OCI-LY3 (cell line): ENCODE data around the gene MRPL4.

ENCODE experiments used
- EZH2phosphoT487 ChIP-seq: fragments of 200-600 bp; shearing (Covaris generic); IDR thresholded peaks from 2 replicates; pipeline ENCODE4 v1.6.1; 2018; ENCODE audit warnings: antibody characterized with exemption, mixed run types, low read depth
- TF ChIP-seq, protein P1 (sequence below): fragments of 200-600, 300-600 bp; sonication (generic); IDR thresholded peaks from 2 replicates; pipeline ENCODE4 v1.5.1; 2014; ENCODE audit warnings: antibody characterized with exemption, low read length, low read depth

GRCh38 chr19:10259162-10259905, 7.3 kb downstream of the MRPL4 start:
- TF ChIP-seq, protein P1, sequence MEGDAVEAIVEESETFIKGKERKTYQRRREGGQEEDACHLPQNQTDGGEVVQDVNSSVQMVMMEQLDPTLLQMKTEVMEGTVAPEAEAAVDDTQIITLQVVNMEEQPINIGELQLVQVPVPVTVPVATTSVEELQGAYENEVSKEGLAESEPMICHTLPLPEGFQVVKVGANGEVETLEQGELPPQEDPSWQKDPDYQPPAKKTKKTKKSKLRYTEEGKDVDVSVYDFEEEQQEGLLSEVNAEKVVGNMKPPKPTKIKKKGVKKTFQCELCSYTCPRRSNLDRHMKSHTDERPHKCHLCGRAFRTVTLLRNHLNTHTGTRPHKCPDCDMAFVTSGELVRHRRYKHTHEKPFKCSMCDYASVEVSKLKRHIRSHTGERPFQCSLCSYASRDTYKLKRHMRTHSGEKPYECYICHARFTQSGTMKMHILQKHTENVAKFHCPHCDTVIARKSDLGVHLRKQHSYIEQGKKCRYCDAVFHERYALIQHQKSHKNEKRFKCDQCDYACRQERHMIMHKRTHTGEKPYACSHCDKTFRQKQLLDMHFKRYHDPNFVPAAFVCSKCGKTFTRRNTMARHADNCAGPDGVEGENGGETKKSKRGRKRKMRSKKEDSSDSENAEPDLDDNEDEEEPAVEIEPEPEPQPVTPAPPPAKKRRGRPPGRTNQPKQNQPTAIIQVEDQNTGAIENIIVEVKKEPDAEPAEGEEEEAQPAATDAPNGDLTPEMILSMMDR = peak; percentile 77
- TF ChIP-seq EZH2phosphoT487 = no peak
